Left ventricle myocardium superior (tissue), 1 donor: ENCODE results near the gene CDH13. TPM values are rescaled to one million over a fixed set of nuclear protein-coding genes. Genes with fewer than 3 reads are reported as not detected.
A peak's percentile ranks its signal among the peaks of the same experiment; 100 is the strongest.

ENCODE experiments used
- ATAC-seq: fragments of 200-7000 bp; cut with Tn5 transposase; one replicate; pipeline ENCODE4 v1.9.1; 2020; ENCODE audit warnings: mild to moderate bottlenecking, moderate library complexity
- DNase-seq: peaks from one replicate; pipeline ENCODE4 v3.0.0-alpha.2; 2020
- intact Hi-C: fragments of 100-400 bp; cut with micrococcal nuclease; formaldehyde crosslinking; loops from one replicate; pipeline ENCODE4 v1.11.0; 2022
- total RNA-seq: library from RNA; stranded (reverse); fragmentation: NEBNext Ultra II Directional; extraction: Animal tissue kit (Norgen Biotek cat#: 25700); gene quantifications from one replicate; pipeline ENCODE4 v1.2.1, GENCODE V29; 2021
- donor health status: DM: no; HTN: yes; CAD: no; lungs with severe emphysema.

CDH13 gene
- total RNA-seq, 1 donor from 2014 or later: 167 TPM

- no peak for DNase-seq
- intact Hi-C loops: no loop called here
Observed at GRCh38 chr16:83704656-83705055, 1077.9 kb downstream of the CDH13 start.

DNA sequence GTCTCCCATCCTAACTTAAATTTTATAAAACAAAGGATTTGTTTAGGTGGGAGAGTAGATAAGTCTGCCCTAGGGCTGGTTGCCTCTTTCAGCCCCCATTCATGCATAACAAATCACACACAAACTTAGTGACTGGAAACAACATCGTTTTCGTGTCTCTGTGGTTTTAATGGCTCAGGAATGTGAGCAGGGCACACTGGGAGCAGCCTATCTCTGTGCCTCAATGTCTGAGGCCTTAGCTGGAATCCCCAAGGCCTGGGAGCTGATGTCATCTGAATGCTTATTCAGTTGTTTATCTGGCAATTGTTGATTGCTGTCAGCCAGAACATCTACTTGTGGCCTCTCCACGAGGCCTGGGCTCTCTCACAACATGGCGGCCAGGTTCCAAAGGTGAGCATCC lies 1079.1 kb downstream of the CDH13 start:
- DNase-seq: no peak
- intact Hi-C loops: no loop called here
- no peak for ATAC-seq

More at GRCh38 chr16:83704656-83705055, 1077.9 kb downstream of the CDH13 start:
- no peak for ATAC-seq

DNA sequence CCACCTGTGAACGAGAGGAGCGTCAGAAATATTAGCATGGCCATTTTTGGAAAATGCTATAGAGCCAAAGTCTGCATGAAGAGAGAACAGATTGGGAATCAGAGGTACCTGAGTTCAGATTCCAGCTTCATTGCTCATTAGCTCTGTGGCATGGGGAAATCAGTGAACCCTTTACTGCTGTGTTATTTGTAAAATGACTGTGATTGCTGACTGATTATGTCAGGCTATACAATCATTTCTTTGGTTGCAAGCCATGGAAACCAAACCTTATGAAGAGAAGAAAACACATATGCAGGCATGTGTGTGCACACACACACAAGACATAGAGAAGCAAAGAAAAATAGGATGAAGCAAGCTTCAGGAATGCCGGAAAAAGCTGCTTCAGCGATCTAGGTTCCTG lies 1079.6 kb downstream of the CDH13 start:
- DNase-seq (no peak), ATAC-seq (no peak)
- intact Hi-C loops: no loop called here

DNA sequence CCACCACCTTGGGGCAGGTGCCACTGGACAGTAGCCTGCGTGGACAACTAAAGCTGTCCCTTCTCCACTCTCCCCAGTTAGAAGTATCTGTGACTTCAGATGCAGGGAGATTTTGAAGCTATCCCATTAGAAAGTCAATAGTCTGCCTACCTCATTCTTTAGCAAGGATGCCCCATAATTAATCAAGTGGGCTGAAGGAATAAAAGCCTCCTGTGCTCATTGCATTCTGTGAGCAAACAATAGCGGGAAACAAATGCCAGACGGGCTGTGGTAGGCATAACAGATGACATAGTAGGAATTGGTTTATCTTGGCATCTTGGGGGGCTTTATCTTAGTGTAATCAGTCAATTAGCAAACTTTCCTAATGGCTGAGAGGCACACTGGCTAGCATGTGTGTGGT lies 1084.3 kb downstream of the CDH13 start:
- no peak for DNase-seq
- ATAC-seq: no peak
- intact Hi-C loops: no loop called here

DNA sequence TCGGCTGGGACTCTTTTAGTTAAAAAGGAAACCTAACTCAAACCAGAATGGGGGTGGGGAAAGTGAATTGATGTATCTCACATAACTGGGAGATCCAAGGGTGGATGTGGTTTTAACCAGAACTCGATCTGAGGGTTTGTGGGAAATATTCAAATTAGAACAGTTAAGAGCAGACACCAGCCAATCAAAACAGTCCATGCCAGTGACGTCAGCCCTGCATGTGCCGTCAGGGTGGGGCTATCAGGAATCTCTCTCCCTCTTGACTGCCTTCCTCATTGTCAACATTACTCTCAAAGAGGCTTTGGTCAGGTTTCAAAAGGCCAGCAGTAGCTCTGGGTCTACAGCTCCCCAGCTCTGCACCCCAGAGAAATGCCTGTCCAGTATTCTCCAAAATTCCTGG lies 1086.8 kb downstream of the CDH13 start:
- intact Hi-C loops: no loop called here
- ATAC-seq: no peak
- DNase-seq: no peak

DNA sequence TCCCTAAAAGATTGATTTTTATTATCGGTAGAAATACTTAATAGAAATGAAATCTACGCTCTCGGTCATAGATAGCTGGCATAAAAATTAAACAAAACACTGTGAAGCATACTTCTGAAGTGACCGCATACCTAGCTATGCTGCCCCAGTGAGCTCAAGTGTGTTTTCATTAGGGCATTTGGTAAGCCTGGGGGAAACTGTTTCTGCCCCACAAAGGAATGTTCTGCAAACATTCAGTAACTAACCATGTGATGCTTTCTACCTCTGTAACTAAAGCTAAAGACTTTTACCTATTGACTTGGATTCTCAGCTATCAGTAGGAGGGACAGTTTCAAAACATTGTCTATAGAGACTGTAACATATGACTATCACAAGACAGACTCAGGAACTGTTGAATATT lies 1087.5 kb downstream of the CDH13 start:
- no peak for ATAC-seq
- intact Hi-C loops: no loop called here
- no peak for DNase-seq

DNA sequence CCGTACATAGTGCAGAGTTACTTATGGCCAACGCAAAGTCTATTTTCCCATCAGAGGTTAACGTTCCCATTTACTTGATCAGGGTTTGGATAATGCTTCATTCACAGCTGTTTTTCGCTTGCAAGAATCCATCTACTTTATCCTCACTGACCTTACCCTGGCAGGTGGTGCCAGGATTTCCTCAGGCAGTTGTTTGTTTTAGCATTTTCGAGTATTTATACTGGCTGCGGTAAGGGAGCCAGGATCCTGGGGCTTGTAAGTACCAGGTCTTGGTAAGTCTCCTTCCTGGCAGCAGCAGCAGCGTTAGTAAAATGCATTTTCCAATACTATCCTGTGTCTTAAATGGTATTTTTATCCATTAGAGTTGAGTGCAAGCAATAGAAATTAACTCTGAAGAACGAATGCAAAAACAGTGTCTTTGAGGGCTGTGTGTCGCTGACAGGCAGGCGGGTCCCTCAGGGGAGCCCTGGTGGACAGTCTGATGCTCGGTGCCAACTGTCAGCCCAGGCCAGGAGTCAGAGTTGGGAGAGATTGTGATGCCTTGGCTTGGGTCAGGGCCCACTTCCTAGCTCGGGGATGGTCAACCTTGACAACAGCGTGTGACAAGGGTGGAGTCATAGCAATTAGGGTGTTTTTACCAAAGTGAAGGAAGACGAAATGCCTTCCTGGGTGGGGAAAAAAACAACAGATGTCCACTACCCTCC lies 1088.6 kb downstream of the CDH13 start:
- ATAC-seq (no peak), DNase-seq (no peak)
- intact Hi-C loops: no loop called here

- no peak for DNase-seq
- intact Hi-C loops: no loop called here
- ATAC-seq: no peak
Observed at GRCh38 chr16:83717308-83717707, 1090.5 kb downstream of the CDH13 start.

DNA sequence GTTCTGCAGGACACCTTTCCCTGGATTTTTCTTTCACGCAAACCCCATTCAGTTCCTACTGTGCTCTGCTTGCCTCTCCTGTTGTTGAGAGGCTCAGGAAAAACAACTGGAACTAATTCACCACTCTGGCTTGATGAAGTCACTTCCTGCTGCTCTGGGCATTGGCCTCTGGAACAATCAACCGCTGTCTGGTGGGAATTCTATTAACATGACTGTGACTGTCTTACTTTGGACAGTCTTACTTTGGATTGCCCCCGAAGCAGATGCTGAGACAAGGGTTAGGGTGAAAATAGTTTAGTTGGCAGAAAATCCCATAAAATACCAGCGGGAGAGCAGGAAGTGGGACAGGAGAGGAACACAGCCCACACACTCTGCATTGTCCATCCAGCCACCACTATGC lies 1091.0 kb downstream of the CDH13 start:
- ATAC-seq (peak; percentile 28), DNase-seq (no peak)
- intact Hi-C loops: no loop called here

GRCh38 chr16:83720213-83720612 lies 1093.4 kb downstream of the CDH13 start:
- intact Hi-C loops: no loop called here
- DNase-seq (no peak), ATAC-seq (no peak)

DNA sequence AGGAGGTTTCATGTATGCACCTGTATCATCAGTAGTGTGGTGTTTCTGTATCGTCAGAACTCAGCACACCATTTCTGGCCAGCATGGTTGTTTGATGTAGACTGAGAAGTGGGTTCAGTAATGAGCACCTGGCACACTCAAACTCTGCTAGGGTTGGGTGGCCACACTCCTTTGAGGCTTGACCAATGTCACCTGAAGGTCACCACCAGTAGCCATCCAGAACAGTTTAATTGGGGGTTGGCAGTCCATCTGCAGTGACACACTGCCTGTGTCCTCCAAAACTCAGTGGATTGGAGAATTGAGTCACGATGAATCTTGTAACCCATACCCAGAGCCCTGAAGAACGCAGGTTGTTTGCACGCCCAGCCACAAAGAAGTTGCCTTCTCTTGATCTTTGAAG lies 1094.2 kb downstream of the CDH13 start:
- intact Hi-C loops: no loop called here
- ATAC-seq (no peak), DNase-seq (no peak)

GRCh38 chr16:83721676-83722075 lies 1094.9 kb downstream of the CDH13 start:
- DNase-seq: no peak
- no peak for ATAC-seq
- intact Hi-C loops: no loop called here

DNA sequence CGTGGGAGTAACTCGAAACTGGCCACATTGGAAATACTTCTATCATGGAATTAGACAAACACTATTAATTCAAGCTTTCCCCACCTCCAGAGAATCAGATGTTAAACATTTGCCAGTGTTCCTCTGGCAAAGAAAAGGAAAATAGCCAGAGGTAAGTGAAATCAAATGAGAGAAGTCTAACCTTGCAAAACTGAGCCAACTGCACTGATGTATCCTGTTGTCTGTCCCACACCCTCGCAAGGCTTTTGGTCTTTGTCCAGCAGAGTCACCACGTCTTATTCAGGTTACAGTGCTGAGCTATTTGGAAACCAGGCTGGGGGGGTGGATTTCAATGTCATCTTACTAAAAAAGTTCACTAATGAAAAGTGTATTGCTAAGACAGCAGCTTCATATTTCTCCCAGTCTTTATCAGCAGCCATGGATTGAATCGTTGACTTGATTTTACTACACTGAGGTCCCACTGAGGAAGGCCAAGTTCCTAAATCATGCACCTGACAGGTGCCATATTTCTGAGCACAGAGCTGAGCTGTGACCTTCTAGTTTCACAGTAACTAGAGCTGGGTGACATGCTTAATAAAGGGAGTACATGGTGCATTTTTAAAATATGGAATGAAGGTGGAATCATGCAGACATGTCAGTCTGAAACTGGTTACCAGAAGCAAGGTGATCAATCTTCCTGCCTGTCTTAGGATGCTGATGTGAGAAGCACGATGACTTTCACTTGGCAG lies 1095.9 kb downstream of the CDH13 start:
- no peak for DNase-seq
- ATAC-seq: no peak
- intact Hi-C loops: no loop called here

GRCh38 chr16:83723244-83723643 lies 1096.5 kb downstream of the CDH13 start:
- intact Hi-C loops: no loop called here
- no peak for ATAC-seq
- no peak for DNase-seq

DNA sequence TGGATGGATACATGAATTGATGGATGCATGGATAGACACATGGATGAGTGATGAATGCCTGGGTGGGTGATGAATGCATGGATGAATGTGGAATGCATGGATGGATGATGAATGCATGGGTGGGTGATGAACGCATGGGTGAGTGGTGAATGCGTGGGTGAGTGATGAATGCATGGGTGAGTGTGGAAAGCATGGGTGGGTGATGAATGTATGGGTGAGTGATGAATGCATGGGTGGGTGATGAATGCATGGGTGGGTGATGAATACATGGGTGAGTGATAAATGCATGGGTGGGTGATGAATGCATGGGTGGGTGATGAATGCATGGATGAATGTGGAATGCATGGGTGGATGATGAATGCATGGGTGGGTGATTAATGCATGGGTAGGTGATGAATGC lies 1097.1 kb downstream of the CDH13 start:
- ATAC-seq: no peak
- no peak for DNase-seq
- intact Hi-C loops: no loop called here

GRCh38 chr16:83724585-83724984 lies 1097.8 kb downstream of the CDH13 start:
- DNase-seq (no peak), ATAC-seq (no peak)
- intact Hi-C loops: no loop called here

DNA sequence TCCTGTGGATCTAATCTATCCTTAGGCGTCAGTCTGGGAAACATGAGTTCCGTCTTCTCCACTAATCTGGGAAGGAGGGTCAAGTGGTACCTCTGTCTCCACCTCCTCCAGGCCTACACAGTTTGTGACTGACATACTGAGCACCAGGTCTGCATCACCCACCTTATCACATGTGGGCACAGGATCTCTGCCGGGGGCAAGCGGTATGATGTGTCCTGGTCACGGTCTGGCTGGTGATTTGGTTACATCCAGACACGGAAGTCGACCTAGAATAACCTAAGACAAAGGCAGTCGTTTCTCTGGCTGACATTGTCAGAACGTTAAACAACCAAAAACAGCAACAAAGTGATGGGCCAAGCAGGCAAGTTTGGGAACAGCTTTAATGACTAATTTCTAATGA lies 1098.5 kb downstream of the CDH13 start:
- DNase-seq: no peak
- ATAC-seq: no peak
- intact Hi-C loops: no loop called here

GRCh38 chr16:83727018-83727417 lies 1100.2 kb downstream of the CDH13 start:
- ATAC-seq (no peak), DNase-seq (no peak)
- intact Hi-C loops: no loop called here

DNA sequence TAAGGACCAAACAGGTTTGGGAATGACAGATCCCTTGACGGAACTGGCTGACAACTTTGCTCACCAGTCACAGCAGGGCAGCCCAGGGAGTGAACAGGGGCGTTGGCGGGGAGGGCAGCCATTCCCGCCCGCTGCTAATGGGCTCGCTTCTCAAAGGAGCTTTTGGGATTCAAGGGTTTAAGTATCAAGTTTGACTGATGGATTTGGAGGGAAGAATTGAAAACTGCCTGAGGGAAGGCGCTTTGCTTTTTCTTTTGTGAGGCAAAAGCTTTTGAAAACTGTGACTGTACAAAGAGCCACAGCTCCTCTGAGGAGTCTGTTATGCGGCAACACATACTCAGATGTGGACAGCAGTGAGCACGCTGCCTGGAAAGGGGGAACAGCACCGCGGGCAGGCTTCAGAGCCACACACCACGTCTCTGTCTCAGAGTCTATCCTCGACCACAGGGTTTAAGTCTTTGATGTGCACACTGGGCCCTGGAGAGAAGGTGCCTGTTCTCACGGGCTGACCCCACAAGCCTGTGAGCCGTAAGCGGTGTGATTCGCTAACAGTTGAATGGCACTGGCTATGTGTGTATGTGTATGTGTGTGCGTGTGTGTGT lies 1101.1 kb downstream of the CDH13 start:
- intact Hi-C loops: no loop called here
- ATAC-seq: no peak
- DNase-seq: no peak

DNA sequence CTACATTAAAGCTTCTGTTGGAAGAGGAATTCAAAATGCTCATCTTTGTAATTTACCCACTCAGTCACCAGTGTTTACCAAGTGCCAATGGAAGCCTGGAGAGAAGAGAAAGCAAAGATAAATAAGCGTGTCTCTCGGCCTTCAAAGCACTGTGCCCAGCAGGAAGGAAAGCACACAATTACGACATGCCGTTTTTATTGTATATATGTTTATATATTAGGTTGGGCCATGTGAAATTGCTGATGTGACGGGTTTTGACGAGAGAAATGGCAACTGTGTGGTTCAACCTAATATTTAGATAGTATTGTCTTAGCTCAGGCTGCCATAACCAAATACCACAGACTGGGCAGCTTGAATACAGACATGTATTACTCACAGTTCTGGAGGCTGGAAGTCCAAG lies 1101.7 kb downstream of the CDH13 start:
- intact Hi-C loops: no loop called here
- no peak for DNase-seq
- no peak for ATAC-seq

DNA sequence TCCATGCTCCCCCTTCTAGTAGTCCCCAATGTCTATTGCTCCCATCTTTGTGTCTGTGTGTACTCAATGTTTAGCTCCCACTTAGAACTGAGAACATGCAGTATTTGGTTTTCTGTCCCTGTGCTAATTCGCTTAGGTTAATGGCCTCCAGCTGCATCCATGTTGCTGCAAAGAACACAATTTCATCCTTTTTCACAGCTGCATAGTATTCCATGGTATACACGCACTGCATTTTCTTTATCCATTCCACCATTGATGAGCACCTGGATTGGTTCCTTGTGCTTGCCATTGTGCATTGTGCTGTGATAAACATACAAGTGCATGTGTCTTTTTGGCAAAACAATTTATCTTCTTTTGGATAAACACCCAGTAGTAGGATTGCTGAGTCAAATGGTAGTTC lies 1104.0 kb downstream of the CDH13 start:
- DNase-seq (no peak), ATAC-seq (no peak)
- intact Hi-C loops: no loop called here
